Ectodermal cell (in vitro differentiated cells): ENCODE measurements around the gene HS3ST4.
"Not testable (repeated sequence)": the region's sequence is repeated elsewhere in the genome, so short reads cannot be mapped to it uniquely, and the experiment has no call there.

Experiments used
- H3K27ac ChIP-seq: 2 replicates; pipeline ENCODE4 v1.7.0; 2013; ENCODE audit warnings: mild to moderate bottlenecking, low read depth, low read length; ENCODE audit not compliant: insufficient read depth, poor library complexity, severe bottlenecking
- H3K27me3 ChIP-seq: 2 replicates; pipeline ENCODE4 v1.7.0; 2013; ENCODE audit warnings: mild to moderate bottlenecking, low read length; ENCODE audit not compliant: insufficient read depth, control insufficient read depth, poor library complexity, severe bottlenecking
- H3K36me3 ChIP-seq: one replicate; pipeline ENCODE4 v1.7.0; 2013; ENCODE audit warnings: low read length; ENCODE audit not compliant: control insufficient read depth, insufficient read depth
- H3K4me1 ChIP-seq: one replicate; pipeline ENCODE4 v1.7.0; 2013; ENCODE audit warnings: low read length; ENCODE audit not compliant: control insufficient read depth, insufficient read depth
- H3K4me3 ChIP-seq: 2 replicates; pipeline ENCODE4 v1.7.0; 2013; ENCODE audit warnings: low read depth, low read length, control low read depth; ENCODE audit not compliant: insufficient read depth
- H3K9me3 ChIP-seq: 2 replicates; pipeline ENCODE4 v1.7.0; 2013; ENCODE audit warnings: mild to moderate bottlenecking, low read length, moderate library complexity; ENCODE audit not compliant: control insufficient read depth
- WGBS, 2 experiments: methylation state at CpG; one replicate each; pipeline ENCODE4 v1.1.7; 2013; ENCODE audit warnings: missing lambda C conversion rate in 2 of 2; 5-methylcytosine and 5-hydroxymethylcytosine counted together

HS3ST4 gene

GRCh38 chr16:26016989-26017388, 325.2 kb downstream of the HS3ST4 start:
- no peaks in the 10 kb centered on the region for H3K27me3 ChIP-seq
- WGBS, 2 experiments, result 42 to 100% methylated on average over 1 to 2 of the region's 2 CpGs
- no peaks in the 10 kb centered on the region for H3K4me1 ChIP-seq
- no peaks in the 10 kb centered on the region for H3K36me3 ChIP-seq
- H3K4me3 ChIP-seq, result no peak overlapping the region
- peaks cover 2% of the 10 kb centered on the region for H3K9me3 ChIP-seq
- H3K27ac ChIP-seq, result no peak overlapping the region

GRCh38 chr16:26019381-26020242, 327.9 kb downstream of the HS3ST4 start:
- Histone ChIP-seq H3K27me3 (no peaks in the 10 kb centered on the region), H3K36me3 (no peaks in the 10 kb centered on the region), H3K4me1 (no peaks in the 10 kb centered on the region), H3K9me3 (peaks cover 2% of the 10 kb centered on the region), H3K4me3 (no peak overlapping the region), H3K27ac (no peak overlapping the region)
- 70 to 74% methylated on average over 11 of the region's 12 CpGs for WGBS, 2 experiments

GRCh38 chr16:26026709-26027450, 335.1 kb downstream of the HS3ST4 start:
- H3K27ac ChIP-seq, result no peak overlapping the region
- no peaks in the 10 kb centered on the region for H3K9me3 ChIP-seq
- no peaks in the 10 kb centered on the region for H3K4me1 ChIP-seq
- no peaks in the 10 kb centered on the region for H3K27me3 ChIP-seq
- 95 to 97% methylated on average over 8 of the region's 9 CpGs for WGBS, 2 experiments
- H3K4me3 ChIP-seq, result no peak overlapping the region
- H3K36me3 ChIP-seq, result no peaks in the 10 kb centered on the region

GRCh38 chr16:26031286-26031685, 339.5 kb downstream of the HS3ST4 start:
- no peaks in the 10 kb centered on the region for H3K27me3 ChIP-seq
- H3K27ac ChIP-seq, result no peak overlapping the region
- no peaks in the 10 kb centered on the region for H3K36me3 ChIP-seq
- H3K4me1 ChIP-seq, result no peaks in the 10 kb centered on the region
- no peaks in the 10 kb centered on the region for H3K9me3 ChIP-seq
- H3K4me3 ChIP-seq, result no peak overlapping the region
- 92 to 93% methylated on average over 9 of the region's 9 CpGs for WGBS, 2 experiments

GRCh38 chr16:26032661-26033060, 340.9 kb downstream of the HS3ST4 start:
- not testable (repeated sequence) for H3K4me1 ChIP-seq, H3K36me3 ChIP-seq, H3K4me3 ChIP-seq, H3K9me3 ChIP-seq, H3K27me3 ChIP-seq, H3K27ac ChIP-seq
- WGBS, 2 experiments, result 94 to 95% methylated on average over 18 of the region's 18 CpGs

GRCh38 chr16:26041952-26042668, 350.4 kb downstream of the HS3ST4 start:
- H3K4me3 ChIP-seq, result no peak overlapping the region
- 91% methylated on average over 9 of the region's 9 CpGs for WGBS, 2 experiments

GRCh38 chr16:26050472-26050871, 358.7 kb downstream of the HS3ST4 start:
- H3K4me3 ChIP-seq, result no peak overlapping the region
- peaks cover 32% of the 10 kb centered on the region for H3K4me1 ChIP-seq
- H3K9me3 ChIP-seq, result no peaks in the 10 kb centered on the region
- WGBS, 2 experiments, result 73 to 75% methylated on average over 9 of the region's 9 CpGs
- peak overlapping the region; percentile 47 for H3K27ac ChIP-seq
- H3K36me3 ChIP-seq, result no peaks in the 10 kb centered on the region
- H3K27me3 ChIP-seq, result no peaks in the 10 kb centered on the region

More at GRCh38 chr16:26041952-26042668, 350.4 kb downstream of the HS3ST4 start:
- Histone ChIP-seq H3K9me3 (no peaks in the 10 kb centered on the region), H3K4me1 (no peaks in the 10 kb centered on the region), H3K27me3 (no peaks in the 10 kb centered on the region), H3K36me3 (no peaks in the 10 kb centered on the region), H3K27ac (no peak overlapping the region)

- H3K4me3 ChIP-seq, result no peak overlapping the region
- H3K4me1 ChIP-seq, result peaks cover 38% of the 10 kb centered on the region
- no peaks in the 10 kb centered on the region for H3K27me3 ChIP-seq
- H3K27ac ChIP-seq, result peak overlapping the region; percentile 47
- H3K36me3 ChIP-seq, result no peaks in the 10 kb centered on the region
- no peaks in the 10 kb centered on the region for H3K9me3 ChIP-seq
- WGBS, 2 experiments, result 17 to 22% methylated on average over 2 of the region's 2 CpGs
Measured at GRCh38 chr16:26051063-26051462, 359.3 kb downstream of the HS3ST4 start.

GRCh38 chr16:26053889-26054288, 362.1 kb downstream of the HS3ST4 start:
- 91 to 95% methylated on average over 3 of the region's 3 CpGs for WGBS, 2 experiments
- H3K4me3 ChIP-seq, result no peak overlapping the region
- no peaks in the 10 kb centered on the region for H3K36me3 ChIP-seq
- no peak overlapping the region for H3K27ac ChIP-seq
- peaks cover 52% of the 10 kb centered on the region for H3K4me1 ChIP-seq
- H3K27me3 ChIP-seq, result no peaks in the 10 kb centered on the region
- no peaks in the 10 kb centered on the region for H3K9me3 ChIP-seq

- H3K27ac ChIP-seq, result no peak overlapping the region
- H3K36me3 ChIP-seq, result no peaks in the 10 kb centered on the region
- H3K4me3 ChIP-seq, result no peak overlapping the region
- H3K4me1 ChIP-seq, result peaks cover 32% of the 10 kb centered on the region
- H3K9me3 ChIP-seq, result no peaks in the 10 kb centered on the region
- H3K27me3 ChIP-seq, result no peaks in the 10 kb centered on the region
- WGBS, 2 experiments, result 33 to 34% methylated on average over 3 of the region's 3 CpGs
Measured at GRCh38 chr16:26058326-26058725, 366.6 kb downstream of the HS3ST4 start.
